Endothelial cell (in vitro differentiated cells): ENCODE data around the gene UBR1. TPM values are rescaled to one million over a fixed set of nuclear protein-coding genes. Genes with fewer than 3 reads are reported as not detected.
A peak's percentile ranks its signal among the peaks of the same experiment; 100 is the strongest.

ENCODE experiments used
- DNase-seq: peaks from one replicate; pipeline ENCODE4 v3.0.0; 2021; ENCODE audit warnings: low spot score
- H3K27ac Mint-ChIP-seq: one replicate; pipeline ENCODE4 v1.8.0; 2021; ENCODE audit warnings: mixed read lengths, inconsistent platforms; ENCODE audit not compliant: unreplicated experiment
- H3K27me3 Mint-ChIP-seq: one replicate; pipeline ENCODE4 v1.8.0; 2021; ENCODE audit warnings: mild to moderate bottlenecking, moderate library complexity, mixed read lengths, inconsistent platforms; ENCODE audit not compliant: unreplicated experiment
- H3K36me3 Mint-ChIP-seq: one replicate; pipeline ENCODE4 v1.8.0; 2021; ENCODE audit warnings: mild to moderate bottlenecking, low read depth, mixed read lengths, inconsistent platforms; ENCODE audit not compliant: unreplicated experiment
- H3K4me1 Mint-ChIP-seq: one replicate; pipeline ENCODE4 v1.8.0; 2021; ENCODE audit warnings: mild to moderate bottlenecking, mixed read lengths, inconsistent platforms; ENCODE audit not compliant: unreplicated experiment
- H3K4me3 Mint-ChIP-seq: one replicate; pipeline ENCODE4 v1.8.0; 2021; ENCODE audit warnings: mild to moderate bottlenecking, mixed read lengths, inconsistent platforms; ENCODE audit not compliant: unreplicated experiment
- H3K9me3 Mint-ChIP-seq: one replicate; pipeline ENCODE4 v1.8.0; 2021; ENCODE audit warnings: mixed read lengths, inconsistent platforms; ENCODE audit not compliant: unreplicated experiment
- long read RNA-seq: library from polyadenylated mRNA; unstranded; transcript quantifications from one replicate; pipeline ENCODE4 v2.0.0, GENCODE V29; 2020; ENCODE audit not compliant: unreplicated experiment
- total RNA-seq: library from RNA; stranded (reverse); fragmentation: NEBNext Ultra II Directional; extraction: Animal tissue kit (Norgen Biotek cat#: 25700); gene quantifications from one replicate; pipeline ENCODE4 v1.2.1, GENCODE V29; 2021; ENCODE audit not compliant: unreplicated experiment
- TF ChIP-seq, protein P1 (sequence below): fragments of 200-600 bp; sonication (generic); IDR thresholded peaks from one replicate; pipeline ENCODE4 v1.5.0; 2021; ENCODE audit warnings: antibody characterized with exemption; ENCODE audit not compliant: unreplicated experiment

UBR1 gene
- 20.8 TPM for total RNA-seq
- long read RNA-seq, partial matches to known transcripts, result 5 of 8 reads
- long read RNA-seq, other reads (novel, unspliced or antisense), result 3 of 8 reads

DNA sequence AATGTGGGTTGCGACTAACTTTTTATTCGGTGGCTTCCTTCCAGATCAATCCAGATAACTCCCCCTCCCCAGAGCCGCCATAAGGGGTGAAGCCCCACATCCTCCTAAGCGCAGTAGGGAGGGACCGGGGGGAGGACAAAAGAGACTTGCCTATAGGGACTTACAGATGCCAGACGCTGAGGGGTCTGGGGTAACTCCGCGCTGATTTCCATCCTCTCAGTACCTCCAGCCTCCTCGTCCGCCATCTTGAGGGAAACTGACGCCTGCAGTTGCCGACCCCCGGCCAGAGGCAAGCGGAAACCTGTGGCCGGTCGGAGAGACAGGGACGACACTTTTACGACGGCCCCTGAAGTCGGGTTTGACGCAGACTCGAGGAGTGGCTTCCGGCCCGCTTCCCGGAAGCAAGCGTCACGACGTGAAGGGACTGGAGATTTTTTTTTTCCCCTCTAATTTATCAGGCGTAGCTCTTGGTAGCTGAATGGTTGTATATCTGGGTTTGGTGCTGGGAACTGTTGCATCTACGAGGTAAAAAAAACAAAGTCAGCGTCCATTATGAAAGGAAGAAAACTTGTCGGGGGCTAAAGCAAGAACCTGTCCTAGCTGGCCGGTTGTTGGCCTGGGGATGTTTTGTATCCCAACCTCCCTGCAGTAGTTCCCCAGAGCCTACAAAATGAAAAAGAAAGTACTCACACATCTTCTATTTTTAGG lies at the start of gene UBR1:
TSS of gene UBR1 (minus strand) at position 261 of the 708 bp plus-strand sequence. CDS start at position 245, 16 bp downstream.
- H3K9me3 Mint-ChIP-seq, result no peaks in the 10 kb centered on the region
- H3K4me1 Mint-ChIP-seq, result peaks cover 12% of the 10 kb centered on the region
- DNase-seq, result peak; percentile 89
- TF ChIP-seq, protein P1, sequence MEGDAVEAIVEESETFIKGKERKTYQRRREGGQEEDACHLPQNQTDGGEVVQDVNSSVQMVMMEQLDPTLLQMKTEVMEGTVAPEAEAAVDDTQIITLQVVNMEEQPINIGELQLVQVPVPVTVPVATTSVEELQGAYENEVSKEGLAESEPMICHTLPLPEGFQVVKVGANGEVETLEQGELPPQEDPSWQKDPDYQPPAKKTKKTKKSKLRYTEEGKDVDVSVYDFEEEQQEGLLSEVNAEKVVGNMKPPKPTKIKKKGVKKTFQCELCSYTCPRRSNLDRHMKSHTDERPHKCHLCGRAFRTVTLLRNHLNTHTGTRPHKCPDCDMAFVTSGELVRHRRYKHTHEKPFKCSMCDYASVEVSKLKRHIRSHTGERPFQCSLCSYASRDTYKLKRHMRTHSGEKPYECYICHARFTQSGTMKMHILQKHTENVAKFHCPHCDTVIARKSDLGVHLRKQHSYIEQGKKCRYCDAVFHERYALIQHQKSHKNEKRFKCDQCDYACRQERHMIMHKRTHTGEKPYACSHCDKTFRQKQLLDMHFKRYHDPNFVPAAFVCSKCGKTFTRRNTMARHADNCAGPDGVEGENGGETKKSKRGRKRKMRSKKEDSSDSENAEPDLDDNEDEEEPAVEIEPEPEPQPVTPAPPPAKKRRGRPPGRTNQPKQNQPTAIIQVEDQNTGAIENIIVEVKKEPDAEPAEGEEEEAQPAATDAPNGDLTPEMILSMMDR, result no peak
- peak within 1 kb of the TSS; percentile 97 for H3K27ac Mint-ChIP-seq
- peaks cover 8% of the 10 kb centered on the region for H3K36me3 Mint-ChIP-seq
- peak within 1 kb of the TSS; percentile 91 for H3K4me3 Mint-ChIP-seq
- H3K27me3 Mint-ChIP-seq, result no peaks in the 10 kb centered on the region

DNA sequence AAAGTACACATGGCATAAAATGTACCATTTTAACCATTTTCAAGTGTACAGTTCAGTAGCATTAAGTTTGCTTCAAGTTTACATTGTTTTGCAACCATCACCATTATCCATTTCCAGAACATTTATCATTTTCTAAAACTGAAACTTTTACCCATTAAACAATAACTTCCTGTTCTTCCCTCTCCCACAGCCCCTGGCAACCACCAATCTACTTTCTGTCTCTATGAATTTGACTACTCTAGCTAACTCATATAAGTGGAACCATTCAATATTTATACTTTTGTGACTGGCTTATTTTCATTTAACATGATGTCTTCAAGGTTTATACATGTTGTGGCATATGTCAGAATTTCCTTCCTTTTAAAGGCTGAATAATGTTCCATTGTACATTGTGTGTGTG lies 47.4 kb upstream of the UBR1 start:
- TF ChIP-seq, protein P1, result no peak
- Mint-ChIP-seq H3K4me3 (no peak overlapping the region), H3K36me3 (peaks cover 3% of the 10 kb centered on the region), H3K27ac (no peak overlapping the region), H3K4me1 (no peaks in the 10 kb centered on the region), H3K27me3 (no peaks in the 10 kb centered on the region), H3K9me3 (no peaks in the 10 kb centered on the region)
- no peak for DNase-seq

DNA sequence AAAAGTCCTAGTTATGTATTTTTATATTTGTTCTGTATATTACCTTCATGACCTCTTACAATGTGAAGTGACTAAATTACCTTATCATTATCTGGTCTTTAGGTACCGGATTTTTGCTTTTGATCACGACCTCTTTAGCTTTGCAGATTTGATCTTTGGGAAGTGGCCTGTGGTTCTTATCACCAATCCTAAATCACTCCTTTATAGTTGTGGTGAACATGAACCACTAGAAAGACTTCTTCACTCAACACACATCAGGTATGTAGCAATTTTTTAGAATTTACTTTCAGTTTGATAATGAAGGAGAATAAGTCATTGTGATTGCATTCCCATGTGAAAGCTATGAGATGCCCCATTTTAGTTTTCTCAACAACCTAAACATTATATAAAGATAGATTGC lies 45.9 kb upstream of the UBR1 start:
- TF ChIP-seq, protein P1, result no peak
- H3K27ac Mint-ChIP-seq, result no peak overlapping the region
- no peaks in the 10 kb centered on the region for H3K9me3 Mint-ChIP-seq
- no peaks in the 10 kb centered on the region for H3K27me3 Mint-ChIP-seq
- H3K36me3 Mint-ChIP-seq, result no peaks in the 10 kb centered on the region
- H3K4me3 Mint-ChIP-seq, result no peak overlapping the region
- DNase-seq, result no peak
- H3K4me1 Mint-ChIP-seq, result no peaks in the 10 kb centered on the region

DNA sequence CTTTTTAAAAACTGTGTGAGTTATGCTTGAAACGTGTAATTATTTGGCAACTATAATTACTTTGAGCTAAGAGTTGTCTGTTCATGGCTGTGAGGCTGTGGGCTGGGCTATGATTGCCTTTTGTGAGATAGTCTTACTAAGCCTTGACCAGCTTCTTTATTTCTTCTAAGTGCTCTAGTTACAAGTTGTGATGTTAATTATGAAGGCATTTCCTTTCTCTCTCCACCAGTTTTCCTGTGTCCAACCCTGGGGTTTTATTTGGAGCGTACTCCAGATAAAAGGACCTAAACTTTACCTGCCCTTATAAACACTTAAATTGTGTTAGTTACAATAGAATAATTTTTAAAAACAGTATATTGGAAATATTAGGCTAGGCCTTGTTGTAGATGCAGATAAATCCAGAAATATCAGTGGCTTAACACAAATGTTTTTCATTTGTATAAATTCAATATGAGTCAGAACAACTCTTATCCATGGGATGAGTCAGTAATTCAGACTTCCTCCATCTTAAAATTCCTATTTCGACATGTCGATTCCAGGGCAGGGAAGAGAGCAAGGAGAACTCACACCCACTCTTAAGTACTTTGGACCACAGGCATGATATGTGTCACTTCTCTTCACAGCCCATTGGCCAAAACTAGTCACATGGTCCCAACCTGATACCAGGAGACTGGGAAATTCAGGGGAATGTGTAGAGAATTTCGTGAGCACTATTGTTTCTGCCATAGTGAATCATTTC lies 44.5 kb upstream of the UBR1 start:
- Mint-ChIP-seq H3K4me1 (no peaks in the 10 kb centered on the region), H3K27ac (no peak overlapping the region), H3K27me3 (no peaks in the 10 kb centered on the region), H3K9me3 (no peaks in the 10 kb centered on the region), H3K4me3 (no peak overlapping the region), H3K36me3 (no peaks in the 10 kb centered on the region)
- TF ChIP-seq, protein P1, result no peak
- DNase-seq, result no peak

DNA sequence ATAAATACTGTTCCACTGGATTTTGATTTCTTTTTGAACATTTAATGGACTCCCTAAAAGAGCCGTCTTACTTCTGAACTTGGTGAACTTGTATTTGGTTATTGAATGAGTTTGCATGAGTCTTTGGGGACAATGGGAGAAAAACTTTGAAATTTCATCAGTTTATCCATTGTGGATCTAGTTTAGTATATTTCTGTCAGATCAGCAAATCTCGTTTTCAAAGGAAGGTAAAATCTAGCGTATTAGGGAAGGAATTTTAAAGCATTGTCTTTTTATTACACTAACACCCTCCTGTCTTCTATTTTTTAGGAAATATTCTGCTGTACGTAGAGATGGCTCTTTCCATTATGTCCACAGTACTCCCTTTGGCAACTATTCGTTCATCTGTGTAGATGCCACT lies 40.3 kb upstream of the UBR1 start:
- TF ChIP-seq, protein P1, result no peak
- Mint-ChIP-seq H3K4me3 (no peak overlapping the region), H3K9me3 (no peaks in the 10 kb centered on the region), H3K4me1 (peaks cover 11% of the 10 kb centered on the region), H3K36me3 (no peaks in the 10 kb centered on the region), H3K27ac (no peak overlapping the region), H3K27me3 (no peaks in the 10 kb centered on the region)
- DNase-seq, result no peak
